Measurements from ENCODE around the gene LRSAM1.

The LRSAM1 gene

DNA sequence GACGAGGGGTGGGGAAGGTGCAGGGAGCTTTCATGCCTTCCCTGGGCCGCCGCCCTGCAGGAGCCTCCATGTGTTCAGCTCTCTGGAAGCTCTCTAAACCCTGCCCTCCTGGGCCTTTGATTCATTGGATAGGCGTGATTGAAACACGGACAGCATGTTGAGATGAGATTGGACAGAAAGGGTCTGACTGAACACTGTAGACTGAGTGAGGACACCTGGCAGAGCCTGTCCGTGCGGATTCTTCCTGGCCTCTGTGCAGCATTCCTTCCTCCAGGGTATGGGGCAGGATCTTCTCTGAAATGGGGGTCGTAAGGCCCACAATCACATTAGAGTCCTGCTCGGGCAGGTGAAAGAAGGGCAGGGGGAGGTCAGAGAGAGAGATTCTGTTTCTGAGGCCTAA lies 12.9 kb upstream of the LRSAM1 start:
- no peak overlapping the region for H3K27ac ChIP-seq (ENCODE audit: poor library complexity, severe bottlenecking)
- TF ChIP-seq, protein P1, sequence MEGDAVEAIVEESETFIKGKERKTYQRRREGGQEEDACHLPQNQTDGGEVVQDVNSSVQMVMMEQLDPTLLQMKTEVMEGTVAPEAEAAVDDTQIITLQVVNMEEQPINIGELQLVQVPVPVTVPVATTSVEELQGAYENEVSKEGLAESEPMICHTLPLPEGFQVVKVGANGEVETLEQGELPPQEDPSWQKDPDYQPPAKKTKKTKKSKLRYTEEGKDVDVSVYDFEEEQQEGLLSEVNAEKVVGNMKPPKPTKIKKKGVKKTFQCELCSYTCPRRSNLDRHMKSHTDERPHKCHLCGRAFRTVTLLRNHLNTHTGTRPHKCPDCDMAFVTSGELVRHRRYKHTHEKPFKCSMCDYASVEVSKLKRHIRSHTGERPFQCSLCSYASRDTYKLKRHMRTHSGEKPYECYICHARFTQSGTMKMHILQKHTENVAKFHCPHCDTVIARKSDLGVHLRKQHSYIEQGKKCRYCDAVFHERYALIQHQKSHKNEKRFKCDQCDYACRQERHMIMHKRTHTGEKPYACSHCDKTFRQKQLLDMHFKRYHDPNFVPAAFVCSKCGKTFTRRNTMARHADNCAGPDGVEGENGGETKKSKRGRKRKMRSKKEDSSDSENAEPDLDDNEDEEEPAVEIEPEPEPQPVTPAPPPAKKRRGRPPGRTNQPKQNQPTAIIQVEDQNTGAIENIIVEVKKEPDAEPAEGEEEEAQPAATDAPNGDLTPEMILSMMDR (IDR thresholded peaks at IDR 0.05; ENCODE audit: poor library complexity, severe bottlenecking): no peak
- H3K36me3 ChIP-seq (ENCODE audit: low read depth): peaks cover 96% of the 10 kb centered on the region
- H3K4me3 ChIP-seq (ENCODE audit: severe bottlenecking): no peak overlapping the region
- ATAC-seq (ENCODE audit: low read depth) (no peak), DNase-seq (ENCODE audit: low spot score) (no peak)
- H3K27me3 ChIP-seq (ENCODE audit: insufficient read depth, poor library complexity, severe bottlenecking): no peaks in the 10 kb centered on the region
- no peaks in the 10 kb centered on the region for H3K4me1 ChIP-seq (ENCODE audit: insufficient read depth, poor library complexity, severe bottlenecking)
- no peaks in the 10 kb centered on the region for H3K9me3 ChIP-seq (ENCODE audit: severe bottlenecking)

DNA sequence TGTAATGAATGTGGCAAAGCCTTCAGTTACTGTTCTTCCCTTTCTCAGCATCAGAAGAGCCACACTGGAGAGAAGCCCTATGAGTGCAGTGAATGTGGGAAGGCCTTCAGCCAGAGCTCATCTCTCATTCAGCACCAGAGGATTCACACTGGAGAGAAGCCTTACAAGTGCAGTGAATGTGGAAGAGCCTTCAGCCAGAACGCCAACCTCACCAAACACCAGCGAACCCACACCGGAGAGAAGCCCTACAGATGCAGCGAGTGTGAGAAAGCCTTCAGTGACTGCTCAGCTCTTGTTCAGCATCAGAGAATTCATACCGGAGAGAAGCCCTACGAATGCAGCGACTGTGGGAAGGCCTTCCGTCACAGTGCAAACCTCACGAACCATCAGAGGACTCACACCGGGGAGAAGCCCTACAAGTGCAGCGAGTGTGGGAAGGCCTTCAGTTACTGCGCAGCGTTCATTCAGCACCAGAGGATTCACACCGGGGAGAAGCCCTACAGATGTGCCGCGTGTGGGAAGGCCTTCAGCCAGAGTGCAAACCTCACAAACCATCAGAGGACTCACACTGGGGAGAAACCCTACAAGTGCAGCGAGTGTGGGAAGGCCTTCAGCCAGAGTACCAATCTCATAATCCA lies 6.9 kb upstream of the LRSAM1 start:
- H3K9me3 ChIP-seq (ENCODE audit: severe bottlenecking): peaks cover 4% of the 10 kb centered on the region
- H3K4me1 ChIP-seq (ENCODE audit: insufficient read depth, poor library complexity, severe bottlenecking): no peaks in the 10 kb centered on the region
- TF ChIP-seq, protein P1 (IDR thresholded peaks at IDR 0.05; ENCODE audit: poor library complexity, severe bottlenecking): no peak
- no peak overlapping the region for H3K4me3 ChIP-seq (ENCODE audit: severe bottlenecking)
- no peaks in the 10 kb centered on the region for H3K27me3 ChIP-seq (ENCODE audit: insufficient read depth, poor library complexity, severe bottlenecking)
- peaks cover 93% of the 10 kb centered on the region for H3K36me3 ChIP-seq (ENCODE audit: low read depth)
- ATAC-seq (ENCODE audit: low read depth) (peak; percentile 7), DNase-seq (ENCODE audit: low spot score) (no peak)
- no peak overlapping the region for H3K27ac ChIP-seq (ENCODE audit: poor library complexity, severe bottlenecking)

DNA sequence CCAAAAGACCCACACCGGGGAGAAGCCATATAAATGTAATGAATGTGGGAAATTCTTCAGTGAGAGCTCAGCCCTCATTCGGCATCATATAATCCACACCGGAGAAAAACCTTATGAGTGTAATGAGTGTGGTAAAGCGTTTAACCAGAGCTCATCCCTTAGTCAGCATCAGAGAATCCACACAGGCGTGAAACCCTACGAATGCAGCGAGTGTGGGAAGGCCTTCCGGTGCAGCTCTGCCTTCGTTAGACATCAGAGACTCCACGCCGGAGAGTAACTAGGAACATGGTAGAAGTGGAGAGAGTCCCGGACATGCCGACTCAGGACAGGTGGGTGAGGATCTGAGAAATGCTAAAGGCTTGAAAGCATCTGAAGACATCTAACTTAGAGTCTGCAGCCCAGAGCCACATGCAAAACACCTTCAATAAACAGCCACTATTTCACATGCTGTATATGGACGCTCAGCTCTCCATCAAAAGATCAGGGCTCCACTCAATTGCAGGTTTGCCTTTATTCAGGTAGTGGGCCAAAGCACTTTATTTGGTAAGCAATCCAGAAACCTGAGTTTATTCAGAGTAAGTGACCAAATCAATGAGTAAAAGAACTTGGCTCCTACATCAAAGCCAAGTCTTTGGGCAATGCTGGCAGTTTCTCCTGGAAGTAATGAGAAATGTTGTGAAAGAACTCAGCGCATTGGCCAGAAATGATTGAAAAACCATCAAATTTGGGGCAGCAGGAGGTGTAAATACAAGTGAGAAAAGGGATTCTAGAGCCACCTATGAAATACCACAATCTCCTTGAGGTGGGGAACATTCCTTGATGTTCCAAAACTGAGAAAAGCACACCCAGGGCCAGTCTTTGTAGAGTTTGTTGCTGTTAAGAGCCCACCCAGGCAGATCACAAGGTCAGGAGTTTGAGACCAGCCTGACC lies 6.1 kb upstream of the LRSAM1 start:
- Histone ChIP-seq H3K9me3 (ENCODE audit: severe bottlenecking) (peaks cover 4% of the 10 kb centered on the region), H3K4me3 (ENCODE audit: severe bottlenecking) (no peak overlapping the region), H3K27me3 (ENCODE audit: insufficient read depth, poor library complexity, severe bottlenecking) (no peaks in the 10 kb centered on the region), H3K4me1 (ENCODE audit: insufficient read depth, poor library complexity, severe bottlenecking) (no peaks in the 10 kb centered on the region), H3K27ac (ENCODE audit: poor library complexity, severe bottlenecking) (peak overlapping the region; percentile 96), H3K36me3 (ENCODE audit: low read depth) (peaks cover 93% of the 10 kb centered on the region)
- peak; percentile 17 for ATAC-seq (ENCODE audit: low read depth)
- TF ChIP-seq, protein P1 (IDR thresholded peaks at IDR 0.05; ENCODE audit: poor library complexity, severe bottlenecking): no peak
- no peak for DNase-seq (ENCODE audit: low spot score)

DNA sequence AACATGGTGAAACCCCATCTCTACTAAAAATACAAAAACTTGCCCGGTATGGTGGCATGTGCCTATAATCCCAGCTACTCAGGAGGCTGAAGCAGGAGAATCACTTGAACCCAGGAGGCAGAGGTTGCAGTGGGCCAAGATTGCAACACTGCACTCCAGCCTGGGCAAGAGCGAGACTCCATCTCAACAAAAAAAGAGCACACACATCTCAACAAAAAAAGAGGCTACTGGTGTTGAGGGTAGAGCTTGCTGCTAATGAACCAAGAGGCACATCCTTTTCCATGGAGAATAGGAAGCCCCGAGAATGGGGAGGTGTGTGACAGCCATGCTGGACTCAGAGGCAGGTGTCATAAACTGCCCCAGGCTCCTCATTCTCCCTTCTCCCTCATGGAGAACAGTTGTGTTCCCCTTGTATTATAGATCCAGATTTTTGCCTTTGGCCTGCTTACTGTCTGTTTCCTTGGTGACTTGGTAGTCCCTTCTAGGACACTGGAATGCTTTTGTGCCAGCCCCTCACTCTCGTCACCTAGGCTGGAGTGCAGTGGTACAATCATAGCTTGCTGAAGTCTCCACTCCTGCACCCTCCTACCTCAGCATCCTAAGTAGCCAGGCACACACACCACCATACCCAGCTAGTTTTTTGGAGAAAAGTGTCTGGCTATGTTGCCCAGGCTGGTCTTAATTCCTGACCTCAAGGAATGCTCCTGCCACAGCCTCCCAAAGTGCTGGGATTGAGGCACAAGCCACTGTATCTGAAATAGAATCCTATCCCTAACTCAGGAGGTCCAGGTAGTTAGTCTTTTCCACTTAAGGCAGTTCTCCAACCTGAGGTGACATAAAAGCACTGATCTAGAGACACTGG lies 5.2 kb upstream of the LRSAM1 start:
- peak; percentile 28 for ATAC-seq (ENCODE audit: low read depth)
- H3K36me3 ChIP-seq (ENCODE audit: low read depth): peaks cover 93% of the 10 kb centered on the region
- no peaks in the 10 kb centered on the region for H3K4me1 ChIP-seq (ENCODE audit: insufficient read depth, poor library complexity, severe bottlenecking)

More for the DNA sequence above, 5.2 kb upstream of the LRSAM1 start:
- peak overlapping the region; percentile 96 for H3K27ac ChIP-seq (ENCODE audit: poor library complexity, severe bottlenecking)
- TF ChIP-seq, protein P1 (IDR thresholded peaks at IDR 0.05; ENCODE audit: poor library complexity, severe bottlenecking): no peak
- H3K4me3 ChIP-seq (ENCODE audit: severe bottlenecking): no peak overlapping the region
- peaks cover 4% of the 10 kb centered on the region for H3K9me3 ChIP-seq (ENCODE audit: severe bottlenecking)
- no peak for DNase-seq (ENCODE audit: low spot score)
- H3K27me3 ChIP-seq (ENCODE audit: insufficient read depth, poor library complexity, severe bottlenecking): no peaks in the 10 kb centered on the region
